Mucosa of rectum (tissue), 2 donors: ENCODE measurements around the gene PNMA5.
"Not testable (repeated sequence)": the region's sequence is repeated elsewhere in the genome, so short reads cannot be mapped to it uniquely, and the experiment has no call there.

Experiments used
- H3K27ac ChIP-seq, 2 donors: one replicate each; pipeline ENCODE4 v1.7.0; 2013; ENCODE audit warnings: inconsistent platforms in 2 of 2, low read depth in 2 of 2, low read length in 2 of 2
- H3K27me3 ChIP-seq, 2 donors: one replicate each; pipeline ENCODE4 v1.7.0; 2013; ENCODE audit warnings: low read length in 2 of 2; ENCODE audit not compliant: control insufficient read depth in 2 of 2, insufficient read depth in 2 of 2
- H3K36me3 ChIP-seq, 2 donors: one replicate each; pipeline ENCODE4 v1.7.0; 2013; ENCODE audit warnings: low read length in 2 of 2; ENCODE audit not compliant: control insufficient read depth in 2 of 2, insufficient read depth in 2 of 2
- H3K4me1 ChIP-seq, 2 donors: one replicate each; pipeline ENCODE4 v1.7.0; 2013; ENCODE audit warnings: low read length in 2 of 2, mild to moderate bottlenecking in 1 of 2; ENCODE audit not compliant: control insufficient read depth in 2 of 2, insufficient read depth in 2 of 2
- H3K4me3 ChIP-seq, 2 donors: one replicate each; pipeline ENCODE4 v1.7.0; 2013; ENCODE audit warnings: low read length in 2 of 2
- H3K9ac ChIP-seq, 2 donors: one replicate each; pipeline ENCODE4 v1.7.0; 2013; ENCODE audit warnings: low read length in 2 of 2, low read depth in 1 of 2, mild to moderate bottlenecking in 1 of 2
- H3K9me3 ChIP-seq, 2 donors: one replicate each; pipeline ENCODE4 v1.7.0; 2013; ENCODE audit warnings: low read length in 2 of 2; ENCODE audit not compliant: control insufficient read depth in 2 of 2
- donor health status: healthy.
- donor health status: Normal muscosa, but diverticular disease.

The PNMA5 gene

GRCh38 chrX:152993933-152994332 lies at the start of gene PNMA5:
TSS of gene PNMA5 (minus strand) at chrX:152994116. CDS start at chrX:152991598, 2,518 bp downstream.
- Histone ChIP-seq H3K27me3 (peaks cover 0 to 2% of the 10 kb centered on the region in 2 donors), H3K27ac (no peak within 1 kb of the TSS), H3K4me3 (no peak within 1 kb of the TSS), H3K4me1 (no peaks in the 10 kb centered on the region), H3K9me3 (no peaks in the 10 kb centered on the region), H3K9ac (no peak within 1 kb of the TSS), H3K36me3 (no peaks in the 10 kb centered on the region)

GRCh38 chrX:153032397-153033118 lies 38.6 kb upstream of the PNMA5 start:
- peaks cover 0 to 4% of the 10 kb centered on the region in 2 donors for H3K27me3 ChIP-seq
- peak overlapping the region; percentile 27 to 60 for H3K4me3 ChIP-seq
- H3K9ac ChIP-seq, result peak overlapping the region in 1 of 2 donors; percentile 26
- H3K4me1 ChIP-seq, result no peaks in the 10 kb centered on the region
- no peaks in the 10 kb centered on the region for H3K36me3 ChIP-seq
- H3K9me3 ChIP-seq, result no peaks in the 10 kb centered on the region
- H3K27ac ChIP-seq, result no peak overlapping the region

- Histone ChIP-seq H3K4me3 (no peak overlapping the region), H3K9ac (no peak overlapping the region), H3K9me3 (no peaks in the 10 kb centered on the region), H3K36me3 (no peaks in the 10 kb centered on the region), H3K27ac (no peak overlapping the region), H3K4me1 (no peaks in the 10 kb centered on the region), H3K27me3 (no peaks in the 10 kb centered on the region)
Measured at GRCh38 chrX:153030801-153031200, 36.9 kb upstream of the PNMA5 start.

GRCh38 chrX:153029875-153030274 lies 36.0 kb upstream of the PNMA5 start:
- H3K4me3 ChIP-seq, result no peak overlapping the region
- H3K9me3 ChIP-seq, result no peaks in the 10 kb centered on the region
- H3K4me1 ChIP-seq, result no peaks in the 10 kb centered on the region
- H3K27ac ChIP-seq, result no peak overlapping the region
- no peaks in the 10 kb centered on the region for H3K27me3 ChIP-seq
- H3K36me3 ChIP-seq, result no peaks in the 10 kb centered on the region
- no peak overlapping the region for H3K9ac ChIP-seq

GRCh38 chrX:153029162-153029561 lies 35.2 kb upstream of the PNMA5 start:
- no peak overlapping the region for H3K4me3 ChIP-seq
- no peaks in the 10 kb centered on the region for H3K27me3 ChIP-seq
- H3K9me3 ChIP-seq, result no peaks in the 10 kb centered on the region
- H3K4me1 ChIP-seq, result no peaks in the 10 kb centered on the region
- no peak overlapping the region for H3K9ac ChIP-seq
- H3K27ac ChIP-seq, result no peak overlapping the region
- H3K36me3 ChIP-seq, result no peaks in the 10 kb centered on the region

- H3K27me3 ChIP-seq, H3K4me1 ChIP-seq, H3K36me3 ChIP-seq: not testable (repeated sequence)
Measured at GRCh38 chrX:153028487-153028886, 34.6 kb upstream of the PNMA5 start.

GRCh38 chrX:153026501-153026900 lies 32.6 kb upstream of the PNMA5 start:
- H3K36me3 ChIP-seq, H3K4me3 ChIP-seq, H3K27me3 ChIP-seq, H3K27ac ChIP-seq, H3K4me1 ChIP-seq, H3K9ac ChIP-seq, H3K9me3 ChIP-seq: not testable (repeated sequence)

More at GRCh38 chrX:153028487-153028886, 34.6 kb upstream of the PNMA5 start:
- H3K9ac ChIP-seq, H3K4me3 ChIP-seq, H3K27ac ChIP-seq, H3K9me3 ChIP-seq: not testable (repeated sequence)

- no peaks in the 10 kb centered on the region for H3K36me3 ChIP-seq
- H3K4me3 ChIP-seq, result no peak overlapping the region
- H3K4me1 ChIP-seq, result no peaks in the 10 kb centered on the region
- H3K9me3 ChIP-seq, result no peaks in the 10 kb centered on the region
- no peak overlapping the region for H3K27ac ChIP-seq
- peaks cover 0 to 2% of the 10 kb centered on the region in 2 donors for H3K27me3 ChIP-seq
- H3K9ac ChIP-seq, result no peak overlapping the region
Measured at GRCh38 chrX:153019166-153019565, 25.2 kb upstream of the PNMA5 start.

- not testable (repeated sequence) for H3K4me3 ChIP-seq, H3K36me3 ChIP-seq, H3K27ac ChIP-seq, H3K4me1 ChIP-seq, H3K9me3 ChIP-seq, H3K27me3 ChIP-seq, H3K9ac ChIP-seq
Measured at GRCh38 chrX:153017174-153017573, 23.3 kb upstream of the PNMA5 start.

GRCh38 chrX:153004780-153005179 lies 10.9 kb upstream of the PNMA5 start:
- peaks cover 0 to 3% of the 10 kb centered on the region in 2 donors for H3K27me3 ChIP-seq
- no peaks in the 10 kb centered on the region for H3K9me3 ChIP-seq
- H3K27ac ChIP-seq, result no peak overlapping the region
- H3K4me1 ChIP-seq, result no peaks in the 10 kb centered on the region
- H3K36me3 ChIP-seq, result no peaks in the 10 kb centered on the region
- H3K9ac ChIP-seq, result no peak overlapping the region
- H3K4me3 ChIP-seq, result no peak overlapping the region
